Activated CD4-positive, alpha-beta T cell treated with anti-CD3 and anti-CD28 coated beads, Interleukin-2, amount 50 U/mL, for 1 hour (primary cell): Measurements from ENCODE around the gene COBL.
"Not testable (repeated sequence)": the region's sequence is repeated elsewhere in the genome, so short reads cannot be mapped to it uniquely, and the experiment has no call there.

Experiments used
- DNase-seq: peaks from one replicate; pipeline ENCODE4 v3.0.0-alpha.2; 2020

Gene COBL

GRCh38 chr7:51013861-51014511 lies 302.6 kb downstream of the COBL start:
- DNase-seq, result no peak

- DNase-seq, result no peak
These were observed 303.3 kb downstream of the COBL start for GRCh38 chr7:51013218-51013786.

- DNase-seq, result no peak
These were observed 303.9 kb downstream of the COBL start for GRCh38 chr7:51012569-51013217.

GRCh38 chr7:51011710-51012350 lies 304.8 kb downstream of the COBL start:
- no peak for DNase-seq

GRCh38 chr7:51010534-51010933 lies 306.1 kb downstream of the COBL start:
- no peak for DNase-seq

GRCh38 chr7:51009716-51010496 lies 306.7 kb downstream of the COBL start:
- DNase-seq, result no peak

GRCh38 chr7:51007551-51008505 lies 308.8 kb downstream of the COBL start:
- DNase-seq, result no peak

GRCh38 chr7:51006483-51007235 lies 309.9 kb downstream of the COBL start:
- DNase-seq, result no peak

GRCh38 chr7:51005074-51005473 lies 311.5 kb downstream of the COBL start:
- DNase-seq, result no peak

GRCh38 chr7:51000956-51001355 lies 315.7 kb downstream of the COBL start:
- DNase-seq, result no peak

GRCh38 chr7:50994753-50995319 lies 321.8 kb downstream of the COBL start:
- no peak for DNase-seq

GRCh38 chr7:50990214-50990613 lies 326.4 kb downstream of the COBL start:
- DNase-seq, result not testable (repeated sequence)

- DNase-seq, result no peak
These were observed 327.6 kb downstream of the COBL start for GRCh38 chr7:50988988-50989387.

GRCh38 chr7:50988465-50988864 lies 328.1 kb downstream of the COBL start:
- no peak for DNase-seq

GRCh38 chr7:50985096-50985495 lies 331.5 kb downstream of the COBL start:
- DNase-seq, result no peak

- DNase-seq, result no peak
These were observed 332.8 kb downstream of the COBL start for GRCh38 chr7:50983850-50984249.

GRCh38 chr7:50982626-50983025 lies 334.0 kb downstream of the COBL start:
- DNase-seq, result no peak

GRCh38 chr7:50981743-50982142 lies 334.9 kb downstream of the COBL start:
- DNase-seq, result no peak

- no peak for DNase-seq
These were observed 336.2 kb downstream of the COBL start for GRCh38 chr7:50980411-50980810.

GRCh38 chr7:50978633-50979215 lies 337.9 kb downstream of the COBL start:
- no peak for DNase-seq
